ENCODE results near the gene PCDH9. TPM values are rescaled to one million over a fixed set of nuclear protein-coding genes. Genes with fewer than 3 reads are reported as not detected.

PCDH9 gene
- total RNA-seq, 2 experiments from 2014 or later, result 0.14 to 0.21 TPM

- CTCF ChIA-PET, result no interaction called here
Measured at GRCh38 chr13:67136157-67136556, 94.0 kb downstream of the PCDH9 start.

DNA sequence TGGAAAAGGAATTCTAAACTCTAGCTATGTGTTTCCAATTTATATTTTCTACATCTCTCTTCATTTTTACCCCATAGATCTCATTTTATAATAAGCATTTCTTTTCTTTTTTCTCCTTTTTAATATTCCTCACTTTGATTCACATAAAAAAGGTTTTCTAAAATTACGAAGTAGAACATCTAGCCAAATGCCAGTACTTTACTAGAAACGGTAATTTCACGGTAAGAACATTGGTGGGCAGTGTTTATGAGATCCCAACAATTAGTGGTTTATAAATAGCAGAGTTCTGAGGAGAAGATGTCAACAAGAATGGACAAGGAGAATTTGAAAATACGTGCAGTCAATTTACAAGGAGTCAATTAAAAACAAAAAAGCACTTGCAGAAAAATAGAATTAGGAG is 94.8 kb downstream of the PCDH9 start:
- no peak overlapping the region for H3K4me3 Mint-ChIP-seq
- DNase-seq (no peak), ATAC-seq (no peak)
- no peaks in the 10 kb centered on the region for H3K9me3 Mint-ChIP-seq (ENCODE audit: low read depth)
- no peak overlapping the region for H3K27ac Mint-ChIP-seq
- CTCF ChIA-PET, result no interaction called here
- H3K4me1 Mint-ChIP-seq, result peaks cover 14% of the 10 kb centered on the region
- intact Hi-C loops (cut with DNase I, micrococcal nuclease), result no loop called here
- no peaks in the 10 kb centered on the region for H3K36me3 Mint-ChIP-seq (ENCODE audit: low read depth)
- POLR2A ChIA-PET, result no interaction called here
- H3K27me3 Mint-ChIP-seq, result no peaks in the 10 kb centered on the region

More at GRCh38 chr13:67136157-67136556, 94.0 kb downstream of the PCDH9 start:
- Mint-ChIP-seq H3K4me1 (peaks cover 14% of the 10 kb centered on the region), H3K27ac (no peak overlapping the region), H3K27me3 (no peaks in the 10 kb centered on the region), H3K36me3 (ENCODE audit: low read depth) (no peaks in the 10 kb centered on the region), H3K4me3 (no peak overlapping the region), H3K9me3 (ENCODE audit: low read depth) (no peaks in the 10 kb centered on the region)
- DNase-seq, result no peak
- no peak for ATAC-seq
- POLR2A ChIA-PET, result no interaction called here
- intact Hi-C loops (cut with DNase I, micrococcal nuclease), result no loop called here

DNA sequence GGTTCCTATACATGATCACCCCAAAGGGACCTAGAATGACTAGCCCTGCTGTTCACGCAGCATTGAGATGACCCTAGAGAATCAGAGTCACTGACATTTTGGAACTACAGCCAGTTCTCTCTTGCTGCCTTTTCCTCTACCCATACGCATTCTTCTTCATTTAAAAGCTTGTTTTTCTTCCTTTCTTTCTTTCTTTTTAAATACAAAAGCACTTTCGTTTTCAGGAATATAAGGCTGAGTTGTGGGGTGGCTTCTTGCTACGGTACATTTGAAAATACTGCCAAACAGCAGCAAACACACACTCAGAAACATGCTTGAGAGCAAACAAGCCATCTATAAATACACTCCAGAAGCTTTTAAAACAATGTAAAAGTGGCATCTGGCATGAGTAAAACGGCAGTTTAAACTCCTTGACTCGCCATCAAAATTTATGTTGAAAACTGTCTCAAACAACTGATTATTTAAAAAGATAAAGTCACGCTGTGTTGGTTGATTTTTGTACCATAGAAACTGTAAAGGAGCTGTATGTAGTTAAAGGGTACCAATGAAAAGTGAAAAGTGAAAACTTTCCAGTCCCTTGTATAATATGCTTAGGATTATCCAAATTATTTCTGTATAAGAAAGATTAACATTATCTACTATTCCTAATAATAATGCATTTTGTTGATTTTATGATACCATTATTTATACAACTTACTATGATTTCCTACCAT is 95.6 kb downstream of the PCDH9 start:
- Mint-ChIP-seq H3K4me3 (no peak overlapping the region), H3K4me1 (peaks cover 14% of the 10 kb centered on the region), H3K27ac (no peak overlapping the region), H3K9me3 (ENCODE audit: low read depth) (no peaks in the 10 kb centered on the region), H3K36me3 (ENCODE audit: low read depth) (no peaks in the 10 kb centered on the region), H3K27me3 (no peaks in the 10 kb centered on the region)
- ATAC-seq (no peak), DNase-seq (no peak)
- ChIA-PET POLR2A (no interaction called here), CTCF (no interaction called here)
- intact Hi-C loops (cut with DNase I, micrococcal nuclease), result no loop called here

DNA sequence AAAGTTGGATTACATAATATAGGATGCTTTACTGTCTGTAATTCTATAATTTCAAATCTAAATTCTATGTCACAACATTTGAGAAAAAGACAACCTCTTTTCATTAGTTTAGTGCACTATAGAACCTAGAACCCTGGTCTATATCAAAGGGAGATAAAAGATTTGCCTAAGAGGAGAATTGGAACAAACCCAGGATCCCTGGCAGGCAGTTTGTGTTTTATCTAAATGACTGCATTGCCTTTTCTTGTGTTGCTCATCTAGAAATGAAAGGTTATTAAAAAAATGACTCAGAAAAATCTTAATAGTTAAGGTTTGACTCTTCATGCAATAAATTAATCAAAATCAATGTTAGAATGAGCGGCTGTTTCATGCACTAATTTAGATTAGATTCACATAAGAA is 96.7 kb downstream of the PCDH9 start:
- Mint-ChIP-seq H3K9me3 (ENCODE audit: low read depth) (no peaks in the 10 kb centered on the region), H3K27me3 (no peaks in the 10 kb centered on the region), H3K27ac (no peak overlapping the region), H3K4me3 (no peak overlapping the region), H3K36me3 (ENCODE audit: low read depth) (no peaks in the 10 kb centered on the region), H3K4me1 (peaks cover 14% of the 10 kb centered on the region)
- no peak for ATAC-seq
- ChIA-PET POLR2A (no interaction called here), CTCF (no interaction called here)
- intact Hi-C loops (cut with DNase I, micrococcal nuclease), result no loop called here
- DNase-seq, result no peak

DNA sequence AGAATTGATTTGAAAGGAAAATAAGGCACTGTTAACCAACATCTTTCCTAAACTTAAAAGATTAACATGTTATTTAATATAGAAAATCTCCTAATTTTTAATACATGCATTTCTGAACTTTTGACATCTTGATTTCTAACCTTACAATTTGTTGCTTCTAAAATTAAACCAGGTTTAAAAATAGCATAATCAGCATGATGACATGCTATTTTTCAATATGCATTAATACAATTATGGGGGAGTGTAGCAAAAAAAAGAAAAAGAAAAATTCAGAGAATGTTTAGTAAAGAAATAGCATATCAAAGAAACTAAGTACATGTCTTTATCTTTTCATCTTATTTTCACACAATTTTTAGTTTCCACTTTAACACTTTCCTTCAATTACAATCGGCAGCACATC is 98.7 kb downstream of the PCDH9 start:
- DNase-seq (no peak), ATAC-seq (no peak)
- no peak overlapping the region for H3K4me3 Mint-ChIP-seq
- CTCF ChIA-PET, result no interaction called here
- no peaks in the 10 kb centered on the region for H3K9me3 Mint-ChIP-seq (ENCODE audit: low read depth)
- no peak overlapping the region for H3K27ac Mint-ChIP-seq
- no peaks in the 10 kb centered on the region for H3K27me3 Mint-ChIP-seq
- H3K36me3 Mint-ChIP-seq (ENCODE audit: low read depth), result no peaks in the 10 kb centered on the region
- intact Hi-C loops (cut with DNase I, micrococcal nuclease), result no loop called here
- POLR2A ChIA-PET, result no interaction called here
- H3K4me1 Mint-ChIP-seq, result peaks cover 14% of the 10 kb centered on the region

- no peak overlapping the region for H3K4me3 Mint-ChIP-seq
- ChIA-PET POLR2A (no interaction called here), CTCF (no interaction called here)
- no peak overlapping the region for H3K27ac Mint-ChIP-seq
- DNase-seq (no peak), ATAC-seq (no peak)
- H3K36me3 Mint-ChIP-seq (ENCODE audit: low read depth), result no peaks in the 10 kb centered on the region
- H3K4me1 Mint-ChIP-seq, result peaks cover 14% of the 10 kb centered on the region
- intact Hi-C loops (cut with DNase I, micrococcal nuclease), result no loop called here
- H3K9me3 Mint-ChIP-seq (ENCODE audit: low read depth), result no peaks in the 10 kb centered on the region
- no peaks in the 10 kb centered on the region for H3K27me3 Mint-ChIP-seq
Measured at GRCh38 chr13:67130444-67130843, 99.7 kb downstream of the PCDH9 start.

GRCh38 chr13:67128136-67128535 is 102.0 kb downstream of the PCDH9 start:
- no peaks in the 10 kb centered on the region for H3K27me3 Mint-ChIP-seq
- no peak overlapping the region for H3K27ac Mint-ChIP-seq
- CTCF ChIA-PET, result no interaction called here
- intact Hi-C loops (cut with DNase I, micrococcal nuclease), result no loop called here
- no peak overlapping the region for H3K4me3 Mint-ChIP-seq
- H3K9me3 Mint-ChIP-seq (ENCODE audit: low read depth), result no peaks in the 10 kb centered on the region
- no peaks in the 10 kb centered on the region for H3K36me3 Mint-ChIP-seq (ENCODE audit: low read depth)
- ATAC-seq (no peak), DNase-seq (no peak)
- POLR2A ChIA-PET, result no interaction called here
- H3K4me1 Mint-ChIP-seq, result peaks cover 14% of the 10 kb centered on the region

GRCh38 chr13:67125681-67126080 is 104.5 kb downstream of the PCDH9 start:
- POLR2A ChIA-PET, result no interaction called here
- DNase-seq, result no peak
- ATAC-seq, result no peak
- no peak overlapping the region for H3K27ac Mint-ChIP-seq
- H3K4me1 Mint-ChIP-seq, result peaks cover 5% of the 10 kb centered on the region
- no peak overlapping the region for H3K4me3 Mint-ChIP-seq
- no peaks in the 10 kb centered on the region for H3K27me3 Mint-ChIP-seq
- no peaks in the 10 kb centered on the region for H3K9me3 Mint-ChIP-seq (ENCODE audit: low read depth)
- H3K36me3 Mint-ChIP-seq (ENCODE audit: low read depth), result no peaks in the 10 kb centered on the region
- CTCF ChIA-PET, result no interaction called here
- intact Hi-C loops (cut with DNase I, micrococcal nuclease), result no loop called here

DNA sequence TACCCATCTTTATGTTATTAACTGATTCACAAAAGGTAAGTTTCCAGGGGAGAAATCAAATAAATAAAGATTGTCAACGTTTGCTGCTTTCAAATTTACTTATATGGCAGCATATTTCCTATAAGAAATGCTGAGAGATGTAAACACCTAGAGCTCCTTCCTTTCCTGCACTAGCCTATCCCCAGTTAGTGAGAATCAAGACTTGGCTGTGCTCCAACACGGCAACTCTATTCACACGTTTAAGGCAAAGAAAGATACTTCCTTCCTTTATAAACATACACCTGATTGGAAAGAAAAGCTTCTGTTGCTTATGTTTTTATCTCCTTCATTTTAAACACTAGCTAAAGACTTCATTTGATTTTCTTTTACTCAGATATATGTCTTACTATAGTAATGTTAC is 107.0 kb downstream of the PCDH9 start:
- no peaks in the 10 kb centered on the region for H3K9me3 Mint-ChIP-seq (ENCODE audit: low read depth)
- POLR2A ChIA-PET, result no interaction called here
- intact Hi-C loops (cut with DNase I, micrococcal nuclease), result no loop called here
- no peaks in the 10 kb centered on the region for H3K36me3 Mint-ChIP-seq (ENCODE audit: low read depth)
- H3K27me3 Mint-ChIP-seq, result no peaks in the 10 kb centered on the region
- CTCF ChIA-PET, result no interaction called here
- no peak overlapping the region for H3K27ac Mint-ChIP-seq
- peaks cover 5% of the 10 kb centered on the region for H3K4me1 Mint-ChIP-seq
- H3K4me3 Mint-ChIP-seq, result no peak overlapping the region
- no peak for ATAC-seq
- DNase-seq, result no peak

GRCh38 chr13:67122251-67122650 is 107.9 kb downstream of the PCDH9 start:
- CTCF ChIA-PET, result no interaction called here
- ATAC-seq (no peak), DNase-seq (no peak)
- H3K9me3 Mint-ChIP-seq (ENCODE audit: low read depth), result no peaks in the 10 kb centered on the region
- H3K27me3 Mint-ChIP-seq, result no peaks in the 10 kb centered on the region
- no peak overlapping the region for H3K27ac Mint-ChIP-seq
- H3K36me3 Mint-ChIP-seq (ENCODE audit: low read depth), result no peaks in the 10 kb centered on the region
- no peak overlapping the region for H3K4me3 Mint-ChIP-seq
- H3K4me1 Mint-ChIP-seq, result peaks cover 5% of the 10 kb centered on the region
- POLR2A ChIA-PET, result no interaction called here
- intact Hi-C loops (cut with DNase I, micrococcal nuclease), result no loop called here

GRCh38 chr13:67120872-67121531 is 109.1 kb downstream of the PCDH9 start:
- Mint-ChIP-seq H3K27ac (no peak overlapping the region), H3K36me3 (ENCODE audit: low read depth) (no peaks in the 10 kb centered on the region), H3K4me1 (peaks cover 5% of the 10 kb centered on the region), H3K9me3 (ENCODE audit: low read depth) (no peaks in the 10 kb centered on the region), H3K4me3 (no peak overlapping the region), H3K27me3 (no peaks in the 10 kb centered on the region)
- ATAC-seq (no peak), DNase-seq (no peak)
- intact Hi-C loops (cut with DNase I, micrococcal nuclease), result no loop called here
- ChIA-PET CTCF (no interaction called here), POLR2A (no interaction called here)

DNA sequence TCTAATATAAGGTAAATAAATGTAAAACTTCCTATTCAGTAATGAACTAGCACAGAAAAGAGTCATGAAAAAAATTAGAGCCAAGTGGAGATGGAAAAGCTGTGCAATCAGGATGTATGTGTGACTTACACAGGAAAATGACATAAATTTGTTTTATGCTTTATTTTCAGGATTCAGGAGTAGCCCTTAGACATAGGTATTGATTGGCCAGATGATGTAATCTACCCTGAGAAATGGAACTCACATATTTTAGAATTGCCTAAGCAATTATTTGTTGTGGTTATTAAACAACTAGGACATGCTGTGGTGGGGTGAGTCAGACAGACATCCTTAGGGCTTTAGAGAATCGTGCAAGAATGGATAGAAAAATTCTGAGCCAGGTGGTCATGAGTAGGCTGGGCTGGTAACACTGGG is 110.6 kb downstream of the PCDH9 start:
- H3K27ac Mint-ChIP-seq, result no peak overlapping the region
- no peak overlapping the region for H3K4me3 Mint-ChIP-seq
- no peaks in the 10 kb centered on the region for H3K9me3 Mint-ChIP-seq (ENCODE audit: low read depth)
- DNase-seq (no peak), ATAC-seq (no peak)
- CTCF ChIA-PET, result interaction anchor here (0.9 kb wide), 1 partner anchor 11 kb away, joined by 3 read pairs; no protein-coding TSS in a partner anchor
- H3K27me3 Mint-ChIP-seq, result no peaks in the 10 kb centered on the region
- H3K4me1 Mint-ChIP-seq, result peaks cover 5% of the 10 kb centered on the region
- no peaks in the 10 kb centered on the region for H3K36me3 Mint-ChIP-seq (ENCODE audit: low read depth)
- POLR2A ChIA-PET, result no interaction called here
- intact Hi-C loops (cut with DNase I, micrococcal nuclease), result no loop called here
